GM19025 (cell line): ENCODE data around the gene VDAC2.
"Not testable (repeated sequence)": the region's sequence is repeated elsewhere in the genome, so short reads cannot be mapped to it uniquely, and the experiment has no call there.

Experiments
- ATAC-seq: cut with Tn5 transposase; IDR thresholded peaks from one replicate; pipeline ENCODE4 v1.9.1; 2021; ENCODE audit warnings: mild to moderate bottlenecking, low read depth, moderate library complexity; ENCODE audit not compliant: unreplicated experiment

Gene VDAC2, protein sequence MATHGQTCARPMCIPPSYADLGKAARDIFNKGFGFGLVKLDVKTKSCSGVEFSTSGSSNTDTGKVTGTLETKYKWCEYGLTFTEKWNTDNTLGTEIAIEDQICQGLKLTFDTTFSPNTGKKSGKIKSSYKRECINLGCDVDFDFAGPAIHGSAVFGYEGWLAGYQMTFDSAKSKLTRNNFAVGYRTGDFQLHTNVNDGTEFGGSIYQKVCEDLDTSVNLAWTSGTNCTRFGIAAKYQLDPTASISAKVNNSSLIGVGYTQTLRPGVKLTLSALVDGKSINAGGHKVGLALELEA

DNA sequence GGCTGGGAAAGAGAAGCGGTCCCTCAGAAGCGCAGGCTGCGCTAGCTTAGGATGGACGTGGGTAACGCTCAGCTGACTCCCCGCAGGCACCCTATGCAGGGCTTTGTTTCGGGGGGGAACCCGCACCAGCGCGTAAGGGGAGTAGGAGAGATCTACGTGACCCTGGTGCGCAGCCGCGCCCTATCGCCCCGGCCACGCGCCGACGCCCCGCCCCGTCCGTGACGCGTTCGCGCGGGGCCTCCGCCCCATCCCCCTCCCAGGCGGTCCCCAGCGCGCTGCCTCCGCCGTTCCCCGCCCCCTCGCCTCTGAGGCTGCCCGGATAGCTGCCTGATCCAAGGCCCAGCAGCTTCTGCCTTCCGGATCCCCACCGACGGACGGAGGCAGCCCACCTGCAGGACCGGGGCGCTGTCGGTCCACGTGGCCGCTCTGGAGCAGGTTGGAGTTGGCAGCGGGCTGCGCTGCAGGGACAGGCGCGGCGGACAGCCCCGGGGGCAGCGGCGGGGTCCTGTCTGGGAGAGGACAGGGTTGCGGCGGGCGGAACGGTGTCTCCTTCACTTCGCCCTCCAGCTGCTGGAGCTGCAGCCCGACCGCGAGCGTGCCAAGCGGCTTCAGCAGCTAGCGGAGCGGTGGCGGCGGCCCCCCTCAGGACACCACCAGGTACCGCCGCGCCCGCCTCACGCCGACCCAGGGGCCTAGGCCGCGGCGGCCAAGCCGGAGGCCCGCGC is at the start of gene VDAC2:
VDAC2 (plus strand) TSS at position 515 of the 725 bp plus-strand sequence. CDS start 363 bp downstream, outside the sequence.
- peak; percentile 85 for ATAC-seq

DNA sequence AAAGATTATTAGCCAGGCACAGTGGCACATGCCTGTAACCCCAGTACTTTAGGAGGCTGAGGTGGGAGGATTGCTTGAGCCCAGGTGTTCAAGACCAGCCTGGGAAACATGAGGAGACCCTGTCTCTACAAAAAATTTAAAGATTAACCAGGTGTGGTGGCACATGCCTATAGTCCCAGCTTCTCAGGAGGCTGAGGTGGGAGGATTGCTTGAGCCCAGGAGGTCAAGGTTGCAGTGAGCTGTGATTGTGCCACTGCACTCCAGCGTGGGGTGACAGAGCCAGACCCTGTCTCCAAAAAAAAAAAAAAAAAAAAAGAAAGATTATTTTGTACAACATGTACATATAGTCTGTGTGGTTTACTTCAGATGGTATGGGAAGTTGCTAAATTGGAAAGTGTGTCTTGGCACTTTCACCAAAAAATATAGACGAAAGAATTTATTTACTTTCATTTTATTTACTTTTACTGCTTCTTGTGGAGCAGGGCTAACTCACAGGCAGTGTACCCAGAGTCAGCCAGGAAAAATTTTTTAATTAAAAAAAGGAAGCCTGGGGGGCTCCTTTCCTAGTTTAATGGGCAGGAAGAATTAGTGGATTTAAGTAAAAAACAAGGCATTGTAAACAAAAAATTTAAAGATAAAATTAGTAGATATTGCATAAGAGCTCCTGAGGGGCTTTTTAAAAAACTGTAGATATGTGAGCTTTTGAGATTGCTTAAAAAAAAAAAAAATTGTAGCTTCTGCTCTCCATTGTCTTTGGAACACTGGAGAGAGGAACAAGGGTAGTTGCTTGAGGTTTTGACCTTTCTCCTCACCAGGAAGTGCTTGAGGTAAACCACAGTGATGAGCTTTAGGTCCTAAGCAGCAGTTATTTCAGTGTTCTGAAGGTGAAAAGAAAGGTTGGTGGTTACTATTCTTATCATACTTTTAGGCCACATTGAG is 44.6 kb upstream of the VDAC2 start:
- peak; percentile 89 for ATAC-seq

DNA sequence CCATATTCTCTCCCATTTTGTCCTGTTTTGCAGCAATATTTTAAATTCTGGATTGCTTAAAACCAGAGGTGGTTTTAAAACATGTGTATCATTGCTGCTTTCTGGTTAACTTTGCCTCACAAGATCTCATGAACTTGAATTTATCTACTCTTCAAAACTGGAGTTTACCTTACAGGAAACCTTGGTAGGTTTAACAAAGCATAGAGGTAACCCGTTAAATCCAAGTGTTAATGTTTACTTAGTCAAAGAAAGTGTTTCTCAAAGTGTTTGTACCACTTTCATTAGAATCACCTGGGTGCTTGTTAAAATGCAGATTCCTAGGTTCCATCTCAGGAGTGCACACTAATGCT is 44.0 kb upstream of the VDAC2 start:
- peak; percentile 10 for ATAC-seq

DNA sequence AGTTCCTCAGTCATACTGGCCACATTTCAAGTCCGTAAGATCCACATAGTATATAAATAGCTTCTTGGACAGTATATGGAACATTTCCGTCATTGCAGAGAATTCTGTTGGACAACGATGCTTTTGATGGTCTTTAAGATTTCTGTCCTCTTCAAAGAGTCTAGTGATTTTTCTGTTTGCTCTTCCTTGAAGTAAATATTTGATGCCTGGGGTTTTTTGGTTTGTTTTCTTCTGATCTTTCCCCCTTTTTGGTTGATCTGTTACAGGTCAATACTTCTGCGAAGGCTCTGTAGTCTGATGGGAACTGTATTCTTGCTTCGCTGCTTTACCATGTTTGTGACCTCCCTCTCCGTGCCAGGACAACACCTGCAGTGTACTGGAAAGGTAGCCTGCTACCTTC is 42.3 kb upstream of the VDAC2 start:
- no peak for ATAC-seq

DNA sequence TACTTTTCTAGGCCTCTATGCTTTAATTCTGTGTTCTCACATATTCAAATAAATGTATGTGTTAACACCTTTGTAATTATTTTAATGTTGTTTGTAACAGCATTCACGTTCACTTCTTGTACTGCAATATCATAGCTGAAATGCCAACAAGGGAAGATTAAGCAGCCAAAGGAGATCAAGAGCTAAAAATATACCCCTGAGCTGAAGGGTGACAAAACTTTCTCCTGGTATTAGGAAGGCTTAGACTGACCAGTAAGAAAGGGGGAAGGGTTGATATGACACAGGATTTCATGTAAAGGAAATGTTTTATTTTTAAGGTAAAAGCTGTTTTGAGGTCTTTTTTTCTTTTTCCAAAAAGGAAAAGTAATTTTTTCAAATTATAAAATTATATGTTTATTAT is 40.4 kb upstream of the VDAC2 start:
- no peak for ATAC-seq

DNA sequence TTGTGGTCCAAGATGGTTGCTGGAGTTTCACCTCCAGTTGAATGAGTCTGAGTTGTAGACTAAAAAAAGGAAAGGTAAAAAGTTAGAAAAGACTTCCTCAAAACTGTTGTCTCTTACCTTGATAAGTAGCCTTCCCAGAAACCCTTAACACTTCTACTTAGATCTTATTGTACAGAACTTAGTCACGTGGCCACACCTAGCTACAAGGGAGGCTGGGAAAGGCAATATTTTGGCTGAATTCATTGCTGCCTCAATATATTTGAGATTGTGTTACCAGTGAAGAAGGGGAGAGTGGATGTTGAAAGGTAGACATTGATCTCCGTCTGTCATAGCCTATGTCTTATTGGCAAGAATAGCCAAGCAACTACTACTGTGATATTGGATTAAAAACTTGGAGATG is 35.5 kb upstream of the VDAC2 start:
- ATAC-seq: no peak

DNA sequence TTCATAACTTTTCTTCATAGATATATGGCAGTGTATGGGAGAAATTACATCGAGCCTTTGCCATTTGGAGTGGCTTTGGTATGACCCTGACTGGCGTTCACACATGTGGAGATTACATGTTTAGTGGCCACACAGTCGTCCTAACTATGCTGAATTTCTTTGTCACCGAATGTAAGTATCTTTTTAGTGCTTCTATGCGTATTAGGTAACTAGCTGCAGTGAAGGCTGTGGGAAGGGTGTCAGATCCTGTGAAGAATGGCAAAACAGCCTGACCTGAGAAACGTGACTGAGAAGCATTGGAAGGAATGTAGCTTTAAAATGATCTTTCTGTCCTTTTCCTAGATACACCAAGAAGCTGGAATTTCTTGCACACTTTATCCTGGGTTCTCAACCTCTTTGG is 34.5 kb upstream of the VDAC2 start:
- no peak for ATAC-seq

DNA sequence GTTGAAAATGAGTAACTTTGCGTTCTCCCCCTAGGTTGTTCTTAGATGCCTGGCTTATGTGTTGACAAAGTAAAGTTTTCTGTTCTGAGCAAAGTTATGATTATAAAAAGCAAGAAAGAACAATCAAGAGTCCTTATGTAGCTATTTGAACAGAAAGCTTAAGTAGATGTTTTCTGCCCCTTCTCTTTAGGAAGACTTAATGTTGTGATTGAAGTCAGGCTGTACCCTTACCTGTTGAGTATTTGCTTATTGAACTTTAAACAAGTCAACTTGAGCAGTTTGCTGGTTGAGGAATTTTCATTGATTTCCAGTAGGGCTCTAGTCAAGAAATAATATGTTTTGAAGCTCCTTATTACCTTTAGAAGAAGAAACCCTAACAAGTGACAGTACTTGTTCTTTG is 33.9 kb upstream of the VDAC2 start:
- no peak for ATAC-seq

DNA sequence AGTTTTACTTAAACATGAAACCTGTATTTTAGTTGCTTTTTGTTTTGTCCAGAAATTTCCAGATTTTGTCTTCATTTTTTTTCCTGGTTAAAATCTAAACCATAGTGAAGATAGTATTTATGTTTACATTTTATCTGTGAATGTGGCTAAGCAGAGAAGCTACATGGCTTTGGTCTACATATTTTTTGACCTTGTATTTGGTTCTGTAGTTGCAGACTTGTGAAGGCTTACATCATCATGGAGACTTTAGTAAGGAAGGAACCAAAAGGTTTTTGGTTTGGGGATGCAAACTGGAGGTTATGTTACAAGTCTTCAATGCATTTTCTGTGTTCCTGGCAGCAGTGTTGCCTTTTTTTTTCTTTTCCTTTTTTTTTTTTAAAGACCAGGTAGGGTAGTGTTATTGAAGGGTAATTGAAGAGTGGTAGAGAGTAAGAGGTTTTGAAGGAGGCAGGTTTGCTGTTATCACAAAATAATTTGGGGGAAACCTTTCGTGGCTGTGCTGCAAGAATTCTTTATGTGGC is 30.9 kb upstream of the VDAC2 start:
- ATAC-seq: no peak

DNA sequence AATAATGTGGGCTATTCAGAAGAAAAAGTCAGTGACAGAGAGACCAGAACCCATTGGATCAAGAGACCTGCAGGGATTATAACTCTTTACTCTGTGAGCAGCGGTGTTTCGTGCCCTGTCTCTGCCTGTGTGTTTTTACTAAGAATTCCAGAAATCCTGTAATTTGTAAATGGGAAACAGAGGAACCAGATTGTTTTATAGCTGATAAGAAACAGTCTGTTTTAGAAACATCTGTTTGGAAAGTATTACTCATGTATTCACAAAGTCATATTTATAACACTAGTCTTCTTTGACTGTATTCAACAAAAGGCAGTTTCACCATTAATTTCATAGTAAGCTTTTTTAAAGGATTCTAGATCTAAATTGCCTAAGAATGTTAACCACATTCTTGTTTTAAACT is 30.0 kb upstream of the VDAC2 start:
- no peak for ATAC-seq

DNA sequence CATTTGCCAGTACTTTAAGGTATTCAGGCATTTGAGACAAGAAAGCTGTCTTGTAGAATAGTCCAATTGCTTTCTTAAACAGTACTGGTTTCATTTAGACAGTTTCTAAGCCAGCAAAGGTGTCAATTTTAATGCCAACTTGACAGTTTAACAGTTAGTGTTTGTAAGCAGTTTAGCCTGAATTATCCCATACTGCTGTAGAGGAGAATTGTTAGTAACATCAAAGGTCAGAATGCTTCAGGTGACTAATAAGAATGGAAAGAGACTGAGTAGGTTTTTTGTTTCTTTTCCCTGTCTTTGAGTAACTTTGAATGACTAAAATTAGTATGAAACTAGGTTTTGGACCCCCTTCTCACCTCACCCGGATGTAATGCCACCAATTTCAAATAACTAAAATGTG is 29.5 kb upstream of the VDAC2 start:
- no peak for ATAC-seq

DNA sequence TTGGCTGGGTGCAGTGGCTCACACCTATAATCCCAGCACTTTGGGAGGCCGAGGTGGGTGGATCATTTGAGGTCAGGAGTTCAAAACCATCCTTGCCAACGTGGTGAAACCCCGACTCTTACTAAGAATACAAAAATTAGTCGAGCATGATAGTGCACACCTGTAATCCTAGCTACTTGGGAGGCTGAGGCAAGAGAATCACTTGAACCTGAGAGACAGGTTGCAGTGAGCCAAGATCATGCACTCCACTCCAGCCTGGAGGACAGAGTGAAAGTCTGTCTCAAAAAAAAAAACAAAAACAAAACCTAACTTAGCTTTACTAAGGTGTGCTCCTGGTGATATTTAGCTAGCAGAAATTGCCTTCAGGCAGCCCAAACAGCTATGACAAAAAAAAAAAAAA is 24.3 kb upstream of the VDAC2 start:
- ATAC-seq: no peak

DNA sequence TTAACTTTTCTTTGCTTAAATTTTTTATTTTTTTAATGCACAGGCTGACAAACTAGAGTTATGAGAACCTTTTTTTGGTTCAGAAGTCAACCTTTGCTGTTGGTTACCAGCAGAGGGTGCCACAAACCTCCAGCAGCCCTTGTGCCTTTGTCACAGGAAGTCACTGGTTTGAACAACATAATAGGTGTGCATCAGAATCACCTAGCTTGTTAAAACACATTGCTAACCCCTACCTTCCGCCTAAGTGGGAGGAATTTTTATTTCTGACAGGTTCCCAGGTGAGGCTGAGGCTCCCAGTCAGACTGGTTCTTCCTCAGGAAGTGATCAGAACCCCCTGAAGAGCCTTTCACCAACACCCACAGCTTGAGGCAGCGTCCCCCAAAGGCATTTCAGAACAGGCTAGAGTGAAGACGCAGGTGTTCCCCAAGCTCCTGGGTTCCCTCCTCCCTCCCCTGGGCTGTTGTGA is 22.6 kb upstream of the VDAC2 start:
- no peak for ATAC-seq

DNA sequence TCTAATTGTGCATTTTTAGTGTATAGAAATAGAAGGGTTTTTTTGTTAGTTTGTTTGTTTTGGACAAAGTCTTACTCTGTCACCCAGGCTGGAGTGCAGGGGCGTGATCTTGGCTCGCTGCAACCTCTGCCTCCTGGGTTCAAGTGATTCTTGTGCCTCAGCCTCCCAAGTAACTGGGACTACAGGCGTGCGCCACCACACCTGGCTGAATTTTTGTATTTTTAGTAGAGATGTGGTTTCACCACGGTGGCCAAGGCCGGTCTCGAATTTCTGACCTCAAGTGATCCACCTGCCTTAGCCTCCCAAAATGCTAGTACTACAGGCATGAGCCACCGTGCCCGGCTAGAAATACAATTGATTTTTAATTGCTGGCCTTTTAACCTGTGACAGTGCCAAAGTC is 22.1 kb upstream of the VDAC2 start:
- ATAC-seq: not testable (repeated sequence)

DNA sequence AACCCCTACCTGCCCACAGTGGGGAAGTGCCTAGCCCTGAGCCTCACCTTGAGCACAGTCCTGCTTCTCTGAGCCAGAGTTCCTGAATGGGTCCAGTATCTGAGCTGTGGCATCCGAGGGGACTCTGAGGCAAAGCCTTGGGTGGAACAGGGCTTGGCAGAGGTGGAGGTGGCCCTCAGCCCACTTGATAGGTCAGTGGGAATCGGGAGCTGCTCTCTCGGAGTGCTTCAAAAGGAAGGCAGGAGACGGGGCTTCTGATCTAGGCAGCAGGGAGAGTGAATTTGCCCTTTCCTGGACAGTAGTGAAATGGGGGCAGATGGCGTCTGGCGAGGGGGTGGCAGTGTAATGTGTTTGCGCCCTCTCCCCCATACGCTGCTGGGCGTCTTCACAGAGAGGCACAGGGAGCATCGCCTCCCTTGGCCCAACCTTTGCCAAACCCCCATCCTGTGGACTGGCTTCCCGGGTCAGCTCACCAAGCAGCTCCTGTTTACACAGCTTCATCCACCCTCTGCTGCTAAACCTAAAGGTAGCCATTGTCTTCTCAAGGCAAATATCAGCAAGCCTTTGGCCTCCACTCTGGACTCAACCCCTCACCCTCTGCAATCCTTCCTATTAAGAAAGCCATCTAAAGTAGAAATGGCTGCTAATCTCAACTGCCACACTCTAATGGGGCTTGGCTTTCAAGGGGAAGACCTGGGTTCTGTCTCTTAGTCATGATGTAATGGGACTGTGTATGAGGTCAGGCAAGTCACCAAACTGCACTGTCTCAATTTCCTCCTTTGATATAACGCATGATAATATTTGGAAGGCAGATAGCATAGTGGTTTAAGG is 21.1 kb upstream of the VDAC2 start:
- ATAC-seq: no peak

DNA sequence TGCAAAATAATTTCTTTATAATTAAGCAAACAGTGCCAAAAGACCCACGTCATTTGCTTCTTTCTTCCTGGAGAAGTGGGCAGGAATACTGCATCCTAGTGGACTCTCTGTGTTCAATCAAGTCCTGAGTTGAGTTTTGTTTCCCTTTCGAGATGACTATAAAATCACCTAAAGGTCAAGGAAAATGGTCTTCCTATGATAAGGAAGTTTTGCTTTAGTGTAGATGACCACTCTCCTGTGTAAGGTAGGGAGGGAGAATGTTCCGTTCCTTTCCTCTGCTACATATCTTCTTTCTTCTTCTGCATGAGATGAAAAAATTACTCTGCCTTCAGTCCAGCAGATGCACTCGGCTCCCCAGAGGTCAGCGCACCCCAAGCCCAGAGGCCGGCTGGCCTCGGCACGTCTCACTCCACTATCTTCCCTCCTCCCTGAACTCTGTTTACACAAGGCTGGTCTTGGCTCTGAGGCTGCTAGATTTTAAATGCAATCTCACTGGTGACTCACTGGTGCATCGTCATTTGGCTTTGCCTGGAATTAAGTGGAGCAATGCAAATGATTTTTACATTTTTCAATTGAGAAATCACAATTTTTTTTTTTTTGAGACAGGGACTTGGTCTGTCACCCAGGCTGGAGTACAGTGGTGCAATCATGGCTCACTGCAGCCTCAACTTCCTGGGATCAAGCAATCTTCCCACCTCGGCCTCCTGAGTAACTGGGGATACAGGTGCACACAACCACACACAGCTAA is 18.6 kb upstream of the VDAC2 start:
- no peak for ATAC-seq

DNA sequence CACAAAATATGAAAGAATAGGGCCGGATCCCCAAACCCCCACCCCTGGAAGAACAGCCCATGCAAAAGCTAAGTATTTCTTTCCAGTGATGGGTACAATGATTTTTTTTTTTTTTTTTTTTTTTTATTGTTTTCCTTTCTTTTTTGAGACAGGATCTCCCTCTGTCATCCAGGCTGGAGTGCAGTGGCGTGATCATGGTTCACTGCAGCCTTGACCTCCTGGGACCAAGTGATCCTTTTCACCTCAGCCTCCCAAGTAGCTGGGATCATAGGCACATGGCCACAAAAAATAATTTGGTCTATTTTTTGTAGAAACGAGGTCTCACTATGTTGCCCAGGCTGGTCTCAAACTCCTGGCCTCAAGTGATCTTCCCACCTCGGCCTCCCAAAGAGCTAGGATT is 16.0 kb upstream of the VDAC2 start:
- not testable (repeated sequence) for ATAC-seq

DNA sequence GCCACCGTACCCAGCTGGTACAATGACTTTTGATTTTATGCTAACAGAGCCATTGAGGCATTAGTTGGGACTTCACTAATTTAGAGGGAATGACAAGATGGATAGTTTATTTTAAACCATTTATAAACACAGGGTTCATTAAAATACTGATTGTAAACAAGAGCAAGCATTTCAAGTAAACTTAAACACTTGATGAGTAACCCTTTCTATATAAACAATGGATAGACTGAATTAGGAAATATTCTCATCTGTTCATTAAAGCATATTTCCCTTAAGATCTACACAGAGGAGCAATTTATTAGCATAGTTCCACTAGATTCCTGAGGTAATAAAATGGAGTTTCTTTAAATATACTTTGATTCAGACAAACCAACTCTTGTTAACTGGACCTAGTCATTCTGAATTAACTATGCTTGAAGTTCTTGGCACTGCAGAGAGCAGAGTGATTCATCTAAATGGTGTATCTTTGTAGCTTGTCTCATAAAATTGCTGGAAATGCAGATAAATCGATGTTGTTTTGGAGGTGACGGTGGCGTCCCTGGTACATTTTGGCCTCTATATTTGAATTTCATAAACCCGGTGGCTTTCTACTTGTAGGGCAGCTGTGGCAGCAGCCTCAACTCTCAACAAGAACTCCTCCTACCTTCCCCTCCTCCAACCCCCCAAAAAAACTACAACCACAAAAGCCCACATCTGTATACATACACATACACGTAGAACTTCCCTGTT is 15.4 kb upstream of the VDAC2 start:
- no peak for ATAC-seq

DNA sequence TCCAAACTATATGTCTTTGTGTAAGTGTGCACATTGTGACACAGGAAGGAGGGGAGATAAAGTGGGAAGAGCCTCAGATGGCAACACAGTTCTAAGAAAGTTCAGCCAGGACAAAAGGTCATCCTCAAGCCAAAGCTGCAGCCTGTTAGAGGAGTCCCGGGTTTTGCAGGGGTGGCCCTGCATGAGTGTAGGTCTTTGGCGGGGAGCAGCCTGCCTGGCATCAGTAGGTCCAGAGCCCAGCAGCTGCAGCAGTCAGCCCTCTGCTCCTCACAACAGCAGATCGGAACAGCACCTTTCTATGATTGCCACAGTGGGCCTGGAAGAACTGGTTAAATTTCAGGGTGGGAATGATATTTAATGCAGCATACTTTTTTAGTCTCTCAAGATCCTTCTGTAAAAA is 13.5 kb upstream of the VDAC2 start:
- no peak for ATAC-seq
